Retinal pigment epithelial cell (primary cell): ENCODE measurements around the gene SULT1C4.

ENCODE experiments used
- DNase-seq: peaks from one replicate; pipeline ENCODE4 v3.0.0-alpha.2; 2010; ENCODE audit warnings: low read depth
- H3K4me3 ChIP-seq: 2 replicates; pipeline ENCODE4 v1.5.1; 2011; ENCODE audit warnings: mild to moderate bottlenecking, low read length, control low read depth, moderate library complexity
- CTCF ChIP-seq: conservative IDR thresholded peaks from 2 replicates; pipeline ENCODE4 v1.5.1; 2011; ENCODE audit warnings: low read depth, low read length, control low read depth, inconsistent platforms

The SULT1C4 gene

DNA sequence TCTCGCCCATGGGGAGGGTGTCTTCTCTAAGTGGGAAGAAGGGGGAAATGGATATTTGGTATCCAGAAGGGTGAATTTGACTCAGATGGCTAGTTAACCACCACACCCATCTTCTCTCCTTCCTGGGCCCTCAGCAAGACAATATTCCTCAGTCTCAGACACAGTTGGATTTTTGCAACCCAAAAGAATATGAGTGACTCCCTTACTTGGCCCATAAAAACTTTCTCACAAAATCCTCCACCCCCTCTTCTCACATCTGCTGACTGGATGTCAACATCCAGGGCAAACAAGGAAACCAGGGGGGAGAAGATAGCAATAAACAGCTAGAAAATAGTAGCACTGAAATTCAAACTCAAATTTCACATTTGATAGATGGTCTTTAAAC lies 35.9 kb downstream of the SULT1C4 start:
- TF ChIP-seq CTCF, result no peak
- H3K4me3 ChIP-seq, result no peak overlapping the region
- no peak for DNase-seq

DNA sequence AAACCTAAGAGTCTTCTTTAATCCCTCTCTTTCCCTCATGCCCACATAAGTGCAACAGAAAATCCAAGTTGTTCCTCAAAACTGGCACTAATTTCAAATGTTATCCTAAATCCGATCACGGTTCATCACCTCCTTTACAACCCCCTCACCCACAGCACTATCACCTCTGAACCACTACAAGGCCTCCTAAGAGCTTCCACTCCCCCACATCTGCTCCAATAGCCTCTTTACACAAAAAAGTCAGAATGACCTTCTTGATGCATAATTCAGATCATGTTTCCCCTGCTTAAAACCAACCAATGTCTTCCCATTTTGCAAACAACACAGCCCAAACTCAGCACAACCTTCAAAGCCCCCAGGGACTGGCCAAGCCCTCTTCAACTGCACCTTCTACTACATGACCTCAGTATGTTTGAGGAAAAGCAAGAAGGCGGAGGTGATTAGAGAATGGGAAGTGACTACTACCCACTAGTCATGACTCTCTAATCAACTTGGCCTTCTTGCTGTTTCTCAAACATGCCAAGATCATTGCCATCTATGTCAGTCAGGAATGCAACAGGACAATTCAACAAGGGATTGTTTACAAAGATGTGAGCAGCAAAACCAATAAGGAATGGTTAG lies 36.6 kb downstream of the SULT1C4 start:
- no peak for TF ChIP-seq CTCF
- DNase-seq, result no peak
- H3K4me3 ChIP-seq, result no peak overlapping the region

- no peak for TF ChIP-seq CTCF
- DNase-seq, result no peak
- no peak overlapping the region for H3K4me3 ChIP-seq
Observed at GRCh38 chr2:108414945-108415344, 37.2 kb downstream of the SULT1C4 start.

GRCh38 chr2:108417254-108417653 lies 39.5 kb downstream of the SULT1C4 start:
- H3K4me3 ChIP-seq, result no peak overlapping the region
- no peak for DNase-seq
- TF ChIP-seq CTCF, result peak; percentile 11

- no peak for DNase-seq
- H3K4me3 ChIP-seq, result no peak overlapping the region
- TF ChIP-seq CTCF, result no peak
Observed at GRCh38 chr2:108418416-108418815, 40.7 kb downstream of the SULT1C4 start.

- TF ChIP-seq CTCF, result no peak
- no peak overlapping the region for H3K4me3 ChIP-seq
- DNase-seq, result no peak
Observed at GRCh38 chr2:108423067-108423466, 45.3 kb downstream of the SULT1C4 start.

GRCh38 chr2:108423502-108424251 lies 45.9 kb downstream of the SULT1C4 start:
- DNase-seq, result no peak
- no peak for TF ChIP-seq CTCF
- no peak overlapping the region for H3K4me3 ChIP-seq
